Common myeloid progenitor, CD34-positive (primary cell): ENCODE results near the gene TLCD3B.
A peak's percentile ranks its signal among the peaks of the same experiment; 100 is the strongest.

Source experiments
- CTCF ChIA-PET: fragments of 350-600 bp; sonication (Branson Sonifier 250); formaldehyde crosslinking; loops from one replicate; lab custom pipeline; 2021; ENCODE audit warnings: antibody characterized with exemption; lab: Charles Lee
- POLR2A ChIA-PET: fragments of 350-600 bp; sonication (Branson Sonifier 250); formaldehyde crosslinking; loops from one replicate; lab custom pipeline; 2021; ENCODE audit warnings: antibody characterized with exemption; lab: Charles Lee
- DNase-seq, 3 donors: peaks; one replicate each; pipeline versions ENCODE4 v3.0.0 to v3.0.0-alpha.2; 2013
- H3K27ac ChIP-seq, 2 experiments: 1 replicate in 1 of 2; 2 replicates in 1 of 2; pipeline ENCODE4 v1.7.0; 2013; ENCODE audit warnings: inconsistent platforms in 2 of 2, low read length in 2 of 2, mild to moderate bottlenecking in 2 of 2, low read depth in 1 of 2, moderate library complexity in 1 of 2; ENCODE audit not compliant: severe bottlenecking in 2 of 2, insufficient read depth in 1 of 2, poor library complexity in 1 of 2
- H3K27me3 ChIP-seq, 5 experiments: replicated peaks in 2 of 5; 1 replicate in 3 of 5; 2 replicates in 2 of 5; pipeline versions ENCODE4 v1.6.1 to v1.7.0; 2013; ENCODE audit warnings: low read length in 4 of 5, mild to moderate bottlenecking in 2 of 5, moderate library complexity in 2 of 5, inconsistent platforms in 1 of 5; ENCODE audit not compliant: insufficient read depth in 5 of 5, control insufficient read depth in 4 of 5
- H3K36me3 ChIP-seq, 4 experiments: 1 replicate in 2 of 4; 2 replicates in 2 of 4; pipeline versions ENCODE4 v1.6.1 to v1.7.0; 2013; ENCODE audit warnings: low read length in 3 of 4, control low read depth in 1 of 4, mild to moderate bottlenecking in 1 of 4; ENCODE audit not compliant: control insufficient read depth in 4 of 4, insufficient read depth in 4 of 4
- H3K4me1 ChIP-seq, 4 experiments: 1 replicate in 3 of 4; 2 replicates in 1 of 4; pipeline versions ENCODE4 v1.6.1 to v1.7.1; 2013; ENCODE audit warnings: low read length in 3 of 4, mild to moderate bottlenecking in 3 of 4, control low read depth in 1 of 4, inconsistent platforms in 1 of 4, moderate library complexity in 1 of 4; ENCODE audit not compliant: control insufficient read depth in 4 of 4, insufficient read depth in 4 of 4; ENCODE audit errors: control extremely low read depth in 1 of 4
- H3K4me3 ChIP-seq, 7 experiments: 1 replicate in 4 of 7; 2 replicates in 3 of 7; pipeline versions ENCODE4 v1.5.1 to v1.7.0; 2013; ENCODE audit warnings: mild to moderate bottlenecking in 7 of 7, low read length in 6 of 7, moderate library complexity in 6 of 7, inconsistent platforms in 2 of 7, low read depth in 2 of 7, control low read depth in 1 of 7; ENCODE audit not compliant: insufficient read depth in 4 of 7, control insufficient read depth in 1 of 7; ENCODE audit errors: extremely low read depth in 1 of 7
- H3K9me3 ChIP-seq, 5 experiments: 1 replicate in 4 of 5; 2 replicates in 1 of 5; pipeline versions ENCODE4 v1.6.1 to v1.7.1; 2013; ENCODE audit warnings: low read length in 4 of 5, mild to moderate bottlenecking in 2 of 5, inconsistent platforms in 1 of 5, low read depth in 1 of 5, moderate library complexity in 1 of 5; ENCODE audit not compliant: control insufficient read depth in 4 of 5, insufficient read depth in 2 of 5; ENCODE audit errors: control extremely low read depth in 1 of 5
- WGBS: methylation state at CpG from one replicate; pipeline ENCODE4 v1.1.5; 2013; ENCODE audit not compliant: insufficient coverage; 5-methylcytosine and 5-hydroxymethylcytosine counted together

Gene TLCD3B

GRCh38 chr16:29994600-29995323 is 36.3 kb downstream of the TLCD3B start:
- DNase-seq = no peak
- no peaks in the 10 kb centered on the region for H3K9me3 ChIP-seq
- H3K4me1 ChIP-seq = peaks cover 2 to 32% (median 19%) of the 10 kb centered on the region in 4 experiments
- peak overlapping the region; percentile 22 to 96 for H3K27ac ChIP-seq
- peak overlapping the region; percentile 94 to 100 (median 97) for H3K4me3 ChIP-seq
- CTCF ChIA-PET = interaction anchor here (0.5 to 1.9 kb wide), 2 partner anchors 11 to 66 kb away, joined by 3 to 6 read pairs; no protein-coding TSS in a partner anchor
- H3K36me3 ChIP-seq = peaks cover 6 to 54% (median 36%) of the 10 kb centered on the region in 4 experiments
- POLR2A ChIA-PET = interaction anchor here (1.1 kb wide), 1 partner anchor 22 kb away, joined by 3 read pairs; no protein-coding TSS in a partner anchor
- H3K27me3 ChIP-seq = no peaks in the 10 kb centered on the region
- 14% methylated on average over 21 of the region's 24 CpGs for whole genome bisulfite sequencing

GRCh38 chr16:29993903-29994599 is 37.0 kb downstream of the TLCD3B start:
- no peaks in the 10 kb centered on the region for H3K27me3 ChIP-seq
- H3K4me3 ChIP-seq = peak overlapping the region in 3 of 7 experiments; percentile 96 to 100 (median 99)
- WGBS = 95% methylated on average over 9 of the region's 9 CpGs
- ChIA-PET CTCF (interaction anchor here (0.9 to 1.9 kb wide), 5 partner anchors 12 to 53 kb away, joined by 3 to 6 read pairs (median 3); partner anchors contain the start of gene TMEM219), POLR2A (interaction anchor here (1.1 kb wide), 1 partner anchor 22 kb away, joined by 3 read pairs; no protein-coding TSS in a partner anchor)
- H3K4me1 ChIP-seq = peaks cover 2 to 32% (median 19%) of the 10 kb centered on the region in 4 experiments
- peaks cover 6 to 54% (median 34%) of the 10 kb centered on the region in 4 experiments for H3K36me3 ChIP-seq
- H3K27ac ChIP-seq = peak overlapping the region in 1 of 2 experiments; percentile 22
- no peaks in the 10 kb centered on the region for H3K9me3 ChIP-seq
- no peak for DNase-seq

- H3K9me3 ChIP-seq = no peaks in the 10 kb centered on the region
- no peak overlapping the region for H3K27ac ChIP-seq
- CTCF ChIA-PET = interaction anchor here (0.9 to 1.9 kb wide), 6 partner anchors 13 to 145 kb away, joined by 3 to 6 read pairs (median 3); partner anchors contain the start of gene TMEM219
- H3K4me1 ChIP-seq = peaks cover 2 to 32% (median 19%) of the 10 kb centered on the region in 4 experiments
- H3K4me3 ChIP-seq = no peak overlapping the region
- H3K36me3 ChIP-seq = peaks cover 11 to 56% (median 39%) of the 10 kb centered on the region in 4 experiments
- DNase-seq = no peak
- 95% methylated on average over 22 of the region's 25 CpGs for WGBS
- POLR2A ChIA-PET = interaction anchor here (1.1 kb wide), 1 partner anchor 21 kb away, joined by 3 read pairs; no protein-coding TSS in a partner anchor
- no peaks in the 10 kb centered on the region for H3K27me3 ChIP-seq
Observed at GRCh38 chr16:29993191-29993902, 37.7 kb downstream of the TLCD3B start.

- ChIA-PET CTCF (interaction anchor here (0.9 to 1.9 kb wide), 4 partner anchors 14 to 145 kb away, joined by 3 to 6 read pairs (median 3); no protein-coding TSS in a partner anchor), POLR2A (no interaction called here)
- H3K9me3 ChIP-seq = no peaks in the 10 kb centered on the region
- WGBS = 91% methylated on average over 6 of the region's 7 CpGs
- no peak for DNase-seq
- H3K27ac ChIP-seq = no peak overlapping the region
- no peaks in the 10 kb centered on the region for H3K27me3 ChIP-seq
- peaks cover 2 to 32% (median 19%) of the 10 kb centered on the region in 4 experiments for H3K4me1 ChIP-seq
- H3K36me3 ChIP-seq = peaks cover 12 to 65% (median 44%) of the 10 kb centered on the region in 4 experiments
- no peak overlapping the region for H3K4me3 ChIP-seq
Observed at GRCh38 chr16:29992344-29992967, 38.6 kb downstream of the TLCD3B start.

- Histone ChIP-seq H3K9me3 (no peaks in the 10 kb centered on the region), H3K4me3 (no peak overlapping the region), H3K4me1 (peaks cover 0 to 25% (median 13%) of the 10 kb centered on the region in 4 experiments), H3K36me3 (peaks cover 12 to 74% (median 51%) of the 10 kb centered on the region in 4 experiments), H3K27ac (no peak overlapping the region), H3K27me3 (no peaks in the 10 kb centered on the region)
- CTCF ChIA-PET = no interaction called here
- no peak for DNase-seq
- POLR2A ChIA-PET = no interaction called here
- 90% methylated on average over 2 of the region's 5 CpGs for WGBS
Observed at GRCh38 chr16:29991571-29991904, 39.5 kb downstream of the TLCD3B start.

- POLR2A ChIA-PET = no interaction called here
- no peaks in the 10 kb centered on the region for H3K9me3 ChIP-seq
- no peaks in the 10 kb centered on the region for H3K27me3 ChIP-seq
- peaks cover 12 to 80% (median 55%) of the 10 kb centered on the region in 4 experiments for H3K36me3 ChIP-seq
- 96% methylated on average over 22 of the region's 35 CpGs for WGBS
- H3K27ac ChIP-seq = no peak overlapping the region
- peaks cover 0 to 21% (median 11%) of the 10 kb centered on the region in 4 experiments for H3K4me1 ChIP-seq
- H3K4me3 ChIP-seq = no peak overlapping the region
- no peak for DNase-seq
- CTCF ChIA-PET = interaction anchor here (0.6 kb wide), 1 partner anchor 10 kb away, joined by 3 read pairs; no protein-coding TSS in a partner anchor
Observed at GRCh38 chr16:29990883-29991570, 40.0 kb downstream of the TLCD3B start.
